ENCODE data around the gene ZCCHC24. TPM values are rescaled to one million over a fixed set of nuclear protein-coding genes. Genes with fewer than 3 reads are reported as not detected.

The ZCCHC24 gene
- total RNA-seq, 3 donors from 2014 or later, result 5.6 to 125 (median 22.8) TPM

DNA sequence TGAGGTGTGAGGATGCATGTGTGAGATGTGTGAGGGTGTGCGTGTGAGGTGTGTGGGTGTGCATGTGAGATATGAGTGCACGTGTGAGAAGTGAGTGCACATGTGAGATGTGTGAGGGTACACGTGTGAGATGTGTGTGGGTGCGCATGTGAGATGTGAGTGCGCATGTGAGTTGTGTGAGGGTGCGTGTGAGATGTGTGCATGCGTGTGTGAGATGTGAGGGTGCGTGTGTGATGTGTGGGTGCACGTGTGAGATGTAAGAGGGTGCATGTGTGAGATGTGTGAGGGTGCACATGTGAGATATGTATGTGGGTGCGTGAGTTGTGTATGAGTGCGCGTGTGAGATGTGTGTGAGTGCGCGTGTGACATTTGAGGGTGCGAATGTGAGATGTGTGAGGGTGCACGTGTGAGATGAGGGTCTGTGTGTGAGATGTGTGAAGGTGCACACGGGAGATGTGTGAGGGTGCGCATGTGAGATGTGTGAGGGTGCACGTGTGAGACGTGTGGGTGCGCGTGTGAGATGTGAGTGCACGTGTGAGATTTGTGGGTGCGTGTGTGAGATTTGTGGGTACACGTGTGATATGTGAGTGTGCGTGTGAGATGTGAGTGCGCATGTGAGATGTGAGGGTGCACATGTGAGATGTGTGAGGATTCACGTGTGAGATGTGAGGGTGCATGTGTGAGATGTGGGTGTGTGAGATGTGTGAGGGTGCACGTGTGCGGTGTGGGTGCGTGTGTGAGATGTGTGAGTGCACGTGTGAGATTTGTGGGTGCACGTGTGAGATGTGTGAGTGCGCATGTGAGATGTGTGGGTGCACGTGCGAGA, 67.7 kb downstream of the ZCCHC24 start:
- no peaks in the 10 kb centered on the region for H3K36me3 ChIP-seq (ENCODE audit: low read depth)
- no peak overlapping the region for H3K4me3 ChIP-seq
- intact Hi-C loops (cut with DNase I, micrococcal nuclease), result loop anchor here (5.0 to 10.0 kb wide), 2 partner anchors 87 to 90 kb away; no protein-coding TSS in a partner anchor
- H3K4me1 ChIP-seq (ENCODE audit: low read depth), result peaks cover 2% of the 10 kb centered on the region
- no peak for TF ChIP-seq CTCF (IDR thresholded peaks at IDR 0.05)
- no peak for DNase-seq
- ATAC-seq, result no peak
- no peaks in the 10 kb centered on the region for H3K9me3 ChIP-seq

GRCh38 chr10:79376751-79377556, 68.5 kb downstream of the ZCCHC24 start:
- H3K4me3 ChIP-seq, result no peak overlapping the region
- H3K4me1 ChIP-seq (ENCODE audit: low read depth), result peaks cover 2% of the 10 kb centered on the region
- ATAC-seq, result no peak
- TF ChIP-seq CTCF (IDR thresholded peaks at IDR 0.05), result no peak
- no peaks in the 10 kb centered on the region for H3K9me3 ChIP-seq
- no peak for DNase-seq
- intact Hi-C loops (cut with DNase I, micrococcal nuclease), result loop anchor here (5.0 to 10.0 kb wide), 2 partner anchors 88 to 90 kb away; no protein-coding TSS in a partner anchor
- no peaks in the 10 kb centered on the region for H3K36me3 ChIP-seq (ENCODE audit: low read depth)

GRCh38 chr10:79376078-79376628, 69.3 kb downstream of the ZCCHC24 start:
- Histone ChIP-seq H3K4me1 (ENCODE audit: low read depth) (peaks cover 2% of the 10 kb centered on the region), H3K9me3 (peaks cover 1% of the 10 kb centered on the region), H3K36me3 (ENCODE audit: low read depth) (no peaks in the 10 kb centered on the region), H3K4me3 (no peak overlapping the region)
- TF ChIP-seq CTCF (IDR thresholded peaks at IDR 0.05), result no peak
- intact Hi-C loops (cut with DNase I, micrococcal nuclease), result loop anchor here (5.0 to 10.0 kb wide), 2 partner anchors 89 to 91 kb away; no protein-coding TSS in a partner anchor
- DNase-seq (peak in 1 of 3 donors; percentile 1), ATAC-seq (no peak)

DNA sequence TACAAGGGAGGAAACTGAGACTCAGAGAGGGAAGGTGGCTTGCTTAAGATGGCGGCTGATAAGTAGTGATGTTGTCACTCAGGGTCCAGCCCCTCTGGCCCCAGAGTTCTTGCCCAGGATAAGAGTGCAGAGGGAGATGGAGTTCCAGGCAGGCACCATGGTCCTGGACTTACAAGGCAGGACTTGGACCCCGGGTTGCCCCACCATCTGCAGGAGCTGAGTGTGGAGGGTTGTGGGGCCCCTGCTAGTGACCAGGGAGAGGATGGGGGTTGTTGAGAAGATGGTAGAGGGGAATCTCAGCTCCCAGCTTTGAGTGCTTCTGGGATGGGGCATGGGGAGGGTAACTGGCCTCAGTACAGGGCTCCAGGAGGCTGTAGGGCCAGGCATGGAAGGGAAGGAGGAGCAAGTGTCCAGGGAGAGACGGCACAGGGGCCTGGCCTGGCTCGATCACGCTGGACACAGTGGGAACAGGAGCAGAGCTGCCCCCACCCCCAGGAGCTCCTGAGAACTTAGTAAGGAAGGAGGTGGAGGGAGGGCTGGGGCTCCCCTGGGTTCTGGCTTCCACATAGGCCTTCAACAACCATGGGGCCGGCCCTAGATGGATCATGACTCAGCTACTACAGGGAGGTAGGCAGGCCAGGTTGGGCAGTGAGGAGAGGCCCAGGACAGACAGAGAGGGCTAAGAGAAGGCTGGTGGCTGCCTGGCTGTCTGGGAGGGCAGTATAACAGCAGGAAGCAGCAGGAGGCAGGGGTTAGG, 69.9 kb downstream of the ZCCHC24 start:
- no peak overlapping the region for H3K4me3 ChIP-seq
- H3K9me3 ChIP-seq, result peaks cover 2% of the 10 kb centered on the region
- no peaks in the 10 kb centered on the region for H3K36me3 ChIP-seq (ENCODE audit: low read depth)
- intact Hi-C loops (cut with DNase I, micrococcal nuclease), result loop anchor here (5.0 to 10.0 kb wide), 2 partner anchors 89 to 92 kb away; no protein-coding TSS in a partner anchor
- H3K4me1 ChIP-seq (ENCODE audit: low read depth), result peaks cover 2% of the 10 kb centered on the region
- DNase-seq, result peak in 2 of 3 donors; percentile 1 to 33
- TF ChIP-seq CTCF (IDR thresholded peaks at IDR 0.05), result no peak
- no peak for ATAC-seq
